RWPE2 (cell line): ENCODE data around the gene C2.

Experiments
- ATAC-seq: fragments of 200-7000 bp; cut with Tn5 transposase; 3 replicates; pipeline ENCODE4 v1.9.1; 2021; ENCODE audit warnings: low read depth
- DNase-seq: peaks from one replicate; pipeline ENCODE4 v3.0.0-alpha.2; 2020; ENCODE audit warnings: low spot score
- H3K27ac ChIP-seq: fragments of 450-650 bp; 2 replicates; pipeline ENCODE4 v1.5.1; 2017; ENCODE audit warnings: mild to moderate bottlenecking; ENCODE audit not compliant: poor library complexity, severe bottlenecking
- H3K27me3 ChIP-seq: fragments of 250-450 bp; sonication (Bioruptor Pico); 2 replicates; pipeline ENCODE4 v1.5.1; 2021; ENCODE audit warnings: mild to moderate bottlenecking, moderate library complexity; ENCODE audit not compliant: insufficient read depth, poor library complexity, severe bottlenecking
- H3K36me3 ChIP-seq: fragments of 250-450 bp; sonication (Bioruptor Pico); 2 replicates; pipeline ENCODE4 v1.5.1; 2020; ENCODE audit warnings: low read depth, mild to moderate bottlenecking, moderate library complexity
- H3K4me1 ChIP-seq: fragments of 250-450 bp; sonication (Bioruptor Pico); 2 replicates; pipeline ENCODE4 v1.5.1; 2021; ENCODE audit warnings: mild to moderate bottlenecking, moderate library complexity; ENCODE audit not compliant: insufficient read depth, poor library complexity, severe bottlenecking
- H3K4me3 ChIP-seq: fragments of 250-450 bp; sonication (Bioruptor Pico); 2 replicates; pipeline ENCODE4 v1.5.1; 2021; ENCODE audit warnings: mild to moderate bottlenecking, moderate library complexity; ENCODE audit not compliant: severe bottlenecking
- H3K9me3 ChIP-seq: fragments of 250-450 bp; sonication (Bioruptor Pico); 2 replicates; pipeline ENCODE4 v1.5.1; 2021; ENCODE audit warnings: mild to moderate bottlenecking, moderate library complexity; ENCODE audit not compliant: severe bottlenecking
- CTCF ChIP-seq: fragments of 450-650 bp; IDR thresholded peaks from one replicate; pipeline ENCODE4 v1.5.1; 2017; ENCODE audit warnings: mild to moderate bottlenecking, moderate library complexity; ENCODE audit not compliant: poor library complexity, severe bottlenecking

C2 gene

GRCh38 chr6:31886541-31886991 lies 41.0 kb upstream of the C2 start:
- ATAC-seq (no peak), DNase-seq (no peak)
- no peak overlapping the region for H3K27ac ChIP-seq
- H3K9me3 ChIP-seq = no peaks in the 10 kb centered on the region
- H3K4me3 ChIP-seq = no peak overlapping the region
- H3K27me3 ChIP-seq = no peaks in the 10 kb centered on the region
- TF ChIP-seq CTCF = no peak
- H3K36me3 ChIP-seq = peaks cover 82% of the 10 kb centered on the region
- no peaks in the 10 kb centered on the region for H3K4me1 ChIP-seq

- ATAC-seq (0 out of 3 replicates have a peak, but pooled peaks have one; percentile 17), DNase-seq (no peak)
- Histone ChIP-seq H3K4me3 (no peak overlapping the region), H3K9me3 (no peaks in the 10 kb centered on the region), H3K36me3 (peaks cover 82% of the 10 kb centered on the region), H3K4me1 (no peaks in the 10 kb centered on the region), H3K27ac (no peak overlapping the region), H3K27me3 (no peaks in the 10 kb centered on the region)
- TF ChIP-seq CTCF = no peak
Observed at GRCh38 chr6:31887173-31888007, 40.1 kb upstream of the C2 start.

GRCh38 chr6:31888276-31889258 lies 39.0 kb upstream of the C2 start:
- no peaks in the 10 kb centered on the region for H3K9me3 ChIP-seq
- DNase-seq (no peak), ATAC-seq (peak; percentile 19; the same call in 1 of the 3 replicates)
- H3K27me3 ChIP-seq = no peaks in the 10 kb centered on the region
- H3K4me1 ChIP-seq = no peaks in the 10 kb centered on the region
- peak; percentile 69 for TF ChIP-seq CTCF
- H3K27ac ChIP-seq = no peak overlapping the region
- H3K36me3 ChIP-seq = peaks cover 82% of the 10 kb centered on the region
- H3K4me3 ChIP-seq = no peak overlapping the region

GRCh38 chr6:31889331-31889972 lies 38.1 kb upstream of the C2 start:
- no peak for ATAC-seq
- no peaks in the 10 kb centered on the region for H3K27me3 ChIP-seq
- H3K27ac ChIP-seq = no peak overlapping the region
- DNase-seq = no peak
- peaks cover 84% of the 10 kb centered on the region for H3K36me3 ChIP-seq
- H3K4me3 ChIP-seq = no peak overlapping the region
- H3K4me1 ChIP-seq = no peaks in the 10 kb centered on the region
- no peak for TF ChIP-seq CTCF
- no peaks in the 10 kb centered on the region for H3K9me3 ChIP-seq
